PFSK-1 (cell line): ENCODE data around the gene LHPP.

Experiments used
- POLR2AphosphoS5 ChIP-seq: IDR thresholded peaks from 2 replicates; pipeline ENCODE4 v1.6.1; 2012; ENCODE audit warnings: low read depth, mild to moderate bottlenecking, control low read depth, low read length, moderate library complexity
- SIN3A ChIP-seq: IDR thresholded peaks from 2 replicates; pipeline ENCODE4 v1.6.1; 2012; ENCODE audit warnings: mild to moderate bottlenecking, low read length, moderate library complexity, borderline replicate concordance; ENCODE audit not compliant: insufficient read depth

DNA sequence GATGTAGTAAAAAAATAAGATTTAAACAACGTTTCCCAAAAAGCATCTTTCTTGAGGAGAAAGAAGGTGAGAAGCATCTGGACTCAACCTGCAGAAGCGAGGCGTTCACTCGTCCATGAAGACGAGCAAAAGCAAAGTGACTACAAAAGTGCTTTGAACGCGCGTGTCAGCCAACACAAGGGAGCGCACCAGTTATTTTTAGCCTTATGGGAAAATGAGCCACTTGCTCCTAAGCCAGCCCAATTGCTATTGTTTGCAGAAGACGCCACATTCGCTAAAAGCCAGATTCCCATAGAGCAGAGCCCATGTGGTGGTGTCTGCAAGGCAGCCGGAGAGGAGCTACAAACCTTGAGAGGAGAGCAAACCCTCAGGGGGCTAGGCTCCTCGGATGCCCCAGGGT lies 160.0 kb downstream of the LHPP start:
- no peak for TF ChIP-seq SIN3A
- TF ChIP-seq POLR2AphosphoS5: no peak
